Stomach (tissue), 9 donors: ENCODE results near the gene LTB4R2. TPM values are rescaled to one million over a fixed set of nuclear protein-coding genes. Genes with fewer than 3 reads are reported as not detected.
A peak's percentile ranks its signal among the peaks of the same experiment; 100 is the strongest.

Source experiments
- DNase-seq, 2 donors: peaks; one replicate each; pipeline versions ENCODE4 v3.0.0 to v3.0.0-alpha.2; 2013 to 2019
- H3K27ac ChIP-seq, 5 donors: fragments of 200-600 bp in 4 of 5; sonication (generic) in 4 of 5; one replicate each; pipeline ENCODE4 v1.5.1; 2013 to 2019; ENCODE audit warnings: mild to moderate bottlenecking in 1 of 5, moderate library complexity in 1 of 5
- H3K27me3 ChIP-seq, 3 donors: fragments of 200-600 bp; sonication (generic); one replicate each; pipeline ENCODE4 v1.5.1; 2017 to 2019; ENCODE audit warnings: mixed run types in 1 of 3
- H3K36me3 ChIP-seq, 4 donors: fragments of 200-600 bp; sonication (generic); 1 replicate in 3 of 4; 2 replicates in 1 of 4; pipeline ENCODE4 v1.5.1; 2016 to 2019
- H3K4me1 ChIP-seq, 4 donors: fragments of 200-600 bp; sonication (generic); one replicate each; pipeline ENCODE4 v1.5.1; 2016 to 2019
- H3K4me3 ChIP-seq, 4 donors: fragments of 200-600 bp; sonication (generic) in 3 of 4; one replicate each; pipeline ENCODE4 v1.5.1; 2016 to 2019; ENCODE audit warnings: mild to moderate bottlenecking in 1 of 4
- H3K9me3 ChIP-seq, 4 donors: fragments of 200-600 bp; sonication (generic); one replicate each; pipeline ENCODE4 v1.5.1; 2016 to 2019
- CTCF ChIP-seq, 7 experiments: fragments of 450-650 bp in 4 of 7; fragments of 200-600 bp in 3 of 7; sonication (generic) in 3 of 7; IDR thresholded peaks; one replicate each; pipeline ENCODE4 v1.5.1; 2016 to 2019; ENCODE audit warnings: antibody characterized with exemption in 7 of 7, control low read depth in 2 of 7, mild to moderate bottlenecking in 1 of 7
- EP300 ChIP-seq: sonication (generic); formaldehyde crosslinking; IDR thresholded peaks from one replicate; pipeline ENCODE4 v1.6.1; 2017; ENCODE audit warnings: antibody characterized with exemption
- POLR2A ChIP-seq, 4 donors: fragments of 450-650 bp; IDR thresholded peaks; one replicate each; pipeline ENCODE4 v1.6.1; 2016; ENCODE audit warnings: antibody characterized with exemption in 4 of 4, control low read depth in 2 of 4, mild to moderate bottlenecking in 1 of 4, moderate library complexity in 1 of 4
- POLR2AphosphoS5 ChIP-seq, 3 donors: sonication (generic); formaldehyde crosslinking; IDR thresholded peaks; one replicate each; pipeline ENCODE4 v1.6.1; 2016; ENCODE audit warnings: antibody characterized with exemption in 3 of 3
- WGBS, 5 donors: extraction: QIAGEN DNeasy Blood & Tissue Kit in 3 of 5; methylation state at CpG; one replicate each; pipeline versions ENCODE4 v1.1.5 to v1.1.7; 2013 to 2018; 5-methylcytosine and 5-hydroxymethylcytosine counted together
- intact Hi-C: fragments of 100-400 bp; cut with DNase I; formaldehyde crosslinking; loops from one replicate; pipeline ENCODE4 v1.15.1; 2023; ENCODE audit warnings: low total_unique reads
- polyA plus RNA-seq, 3 donors: library from polyadenylated mRNA; stranded (reverse); fragments of 200-250 nt; gene quantifications; one replicate each; pipeline ENCODE4 v1.2.3, GENCODE V29; 2013
- total RNA-seq, 5 donors: library from RNA; depleted of rRNA; stranded (reverse); fragments of >200 nt; gene quantifications; one replicate each; pipeline versions ENCODE4 v1.1.0 to v1.2.3, GENCODE V29; 2014 to 2016
- donor health status: healthy with polysubstance abuse.
- donor health status: Bipolar disorder and iron deficiency.
- donor health status: healthy.

Gene LTB4R2
- total and polyA plus RNA-seq, 8 donors, result 0.25 to 71.5 (median 11.0) TPM; not detected in 2

DNA sequence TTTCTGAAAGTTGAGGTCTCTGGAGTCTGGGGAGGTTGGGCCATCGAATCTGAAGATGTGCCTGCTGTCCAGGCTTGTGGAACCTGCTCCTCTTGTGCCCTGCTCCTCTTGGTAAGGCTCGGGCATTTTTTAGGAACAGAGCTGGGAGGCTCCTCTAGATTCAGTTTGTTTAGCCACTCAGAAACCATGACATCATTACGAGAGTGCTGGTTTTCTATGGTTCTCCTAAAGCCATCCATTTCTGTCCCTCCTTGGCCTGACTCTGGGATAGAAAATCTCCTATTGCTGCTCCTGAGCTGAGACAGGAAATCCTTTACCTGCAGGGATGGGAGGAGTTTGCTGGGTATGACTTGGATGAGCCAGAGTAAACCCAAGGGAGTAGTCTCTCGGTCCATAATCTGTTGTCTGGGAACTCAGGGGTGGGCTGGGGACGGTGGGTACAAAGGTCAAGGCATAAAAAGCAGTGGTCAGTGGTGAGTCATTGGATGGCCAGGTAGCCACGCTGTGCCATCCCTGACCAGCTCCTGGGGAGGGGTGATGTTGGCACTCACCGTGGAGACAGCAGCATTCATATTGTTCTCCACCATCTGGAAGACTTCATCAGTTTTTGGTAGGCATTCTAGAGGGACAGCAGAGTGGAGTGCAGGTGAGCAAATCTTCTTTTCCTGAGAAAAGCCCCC is 27.3 kb downstream of the LTB4R2 start:
- no peaks in the 10 kb centered on the region for H3K9me3 ChIP-seq
- WGBS, 5 donors, result 80 to 94% (median 89%) methylated on average over 3 to 7 of the region's 7 CpGs
- DNase-seq, result no peak
- no peak overlapping the region for H3K27ac ChIP-seq
- TF ChIP-seq POLR2AphosphoS5 (IDR thresholded peaks at IDR 0.05), result no peak
- TF ChIP-seq CTCF (IDR thresholded peaks at IDR 0.05), result no peak
- TF ChIP-seq EP300, result no peak
- H3K4me1 ChIP-seq, result peaks cover 38 to 75% (median 46%) of the 10 kb centered on the region in 4 donors
- peaks cover 0 to 29% (median 8%) of the 10 kb centered on the region in 3 donors for H3K27me3 ChIP-seq
- intact Hi-C loops, result no loop called here
- peaks cover 4 to 31% (median 18%) of the 10 kb centered on the region in 4 donors for H3K36me3 ChIP-seq
- no peak overlapping the region for H3K4me3 ChIP-seq

DNA sequence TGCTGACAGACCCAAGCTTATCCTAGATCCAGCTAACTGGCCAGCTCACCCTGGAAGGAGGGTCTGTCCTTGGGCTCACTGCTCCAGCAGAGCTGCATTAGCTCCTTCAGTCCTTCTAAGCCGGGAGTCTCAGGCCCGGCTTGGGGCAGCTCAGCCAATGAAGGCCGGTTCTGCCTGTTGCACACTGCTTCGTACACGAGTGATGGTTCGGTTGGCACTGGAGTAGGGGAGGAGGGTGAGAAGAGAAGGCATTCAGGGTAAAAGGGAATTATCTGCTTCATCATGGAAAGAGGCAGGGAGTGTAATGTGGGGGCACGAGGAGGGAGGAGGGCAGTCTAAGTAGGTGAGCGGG is 27.9 kb downstream of the LTB4R2 start:
- intact Hi-C loops, result no loop called here
- no peaks in the 10 kb centered on the region for H3K9me3 ChIP-seq
- peaks cover 0 to 29% (median 8%) of the 10 kb centered on the region in 3 donors for H3K27me3 ChIP-seq
- TF ChIP-seq POLR2A (IDR thresholded peaks at IDR 0.05) (no peak), POLR2AphosphoS5 (IDR thresholded peaks at IDR 0.05) (no peak), EP300 (no peak), CTCF (IDR thresholded peaks at IDR 0.05) (no peak)
- H3K36me3 ChIP-seq, result peaks cover 4 to 31% (median 18%) of the 10 kb centered on the region in 4 donors
- H3K4me3 ChIP-seq, result peak overlapping the region in 1 of 4 donors; percentile 59
- H3K4me1 ChIP-seq, result peaks cover 33 to 70% (median 41%) of the 10 kb centered on the region in 4 donors
- H3K27ac ChIP-seq, result no peak overlapping the region
- WGBS, 5 donors, result 88 to 95% (median 94%) methylated on average over 8 of the region's 8 CpGs
- no peak for DNase-seq

- no peak for TF ChIP-seq EP300
- TF ChIP-seq CTCF (IDR thresholded peaks at IDR 0.05), result no peak
- no peak for TF ChIP-seq POLR2A (IDR thresholded peaks at IDR 0.05)
- no peak for TF ChIP-seq POLR2AphosphoS5 (IDR thresholded peaks at IDR 0.05)
- 55 to 83% (median 72%) methylated on average over 11 to 14 of the region's 14 CpGs for WGBS, 5 donors
These were observed 28.9 kb downstream of the LTB4R2 start for GRCh38 chr14:24338843-24339242.

GRCh38 chr14:24339284-24340151 is 29.6 kb downstream of the LTB4R2 start, which contains the start of gene RIPK3:
Gene RIPK3 (minus strand): TSS chr14:24339991. CDS start chr14:24339826, 165 bp downstream.
- intact Hi-C loops, result no loop called here
- peak; percentile 80 to 90 for DNase-seq
- peaks cover 4 to 31% (median 18%) of the 10 kb centered on the region in 4 donors for H3K36me3 ChIP-seq
- TF ChIP-seq POLR2AphosphoS5 (IDR thresholded peaks at IDR 0.05) (peak in 2 of 3 donors; percentile 59 to 68), CTCF (IDR thresholded peaks at IDR 0.05) (no peak), EP300 (no peak), POLR2A (IDR thresholded peaks at IDR 0.05) (peak in 1 of 4 donors; percentile 14)
- 4 to 14% (median 7%) methylated on average over 28 to 51 of the region's 51 CpGs for WGBS, 5 donors
- peaks cover 0 to 15% (median 3%) of the 10 kb centered on the region in 3 donors for H3K27me3 ChIP-seq
- H3K4me3 ChIP-seq, result peak within 1 kb of the TSS; percentile 47 to 60 (median 55)
- peaks cover 16 to 52% (median 24%) of the 10 kb centered on the region in 4 donors for H3K4me1 ChIP-seq
- peak within 1 kb of the TSS; percentile 79 to 87 (median 84) for H3K27ac ChIP-seq
- H3K9me3 ChIP-seq, result no peaks in the 10 kb centered on the region

More at GRCh38 chr14:24338843-24339242, 28.9 kb downstream of the LTB4R2 start:
- H3K4me1 ChIP-seq, result peaks cover 22 to 59% (median 31%) of the 10 kb centered on the region in 4 donors
- intact Hi-C loops, result no loop called here
- H3K4me3 ChIP-seq, result peak overlapping the region; percentile 47 to 60 (median 55)
- no peak for DNase-seq
- peaks cover 0 to 21% (median 8%) of the 10 kb centered on the region in 3 donors for H3K27me3 ChIP-seq
- H3K9me3 ChIP-seq, result no peaks in the 10 kb centered on the region
- H3K27ac ChIP-seq, result peak overlapping the region in 4 of 5 donors; percentile 79 to 85 (median 83)
- H3K36me3 ChIP-seq, result peaks cover 4 to 31% (median 18%) of the 10 kb centered on the region in 4 donors
